Left lobe of liver (tissue), 2 donors: ENCODE results near the gene ABCA7. TPM values are rescaled to one million over a fixed set of nuclear protein-coding genes. Genes with fewer than 3 reads are reported as not detected.

Experiments
- ATAC-seq: fragments of 200-7000 bp; cut with Tn5 transposase; one replicate; pipeline ENCODE4 v1.9.1; 2020; ENCODE audit warnings: mild to moderate bottlenecking, moderate library complexity
- DNase-seq: peaks from one replicate; pipeline ENCODE4 v3.0.0-alpha.2; 2020; ENCODE audit warnings: low spot score
- total RNA-seq: library from RNA; stranded (reverse); gene quantifications from one replicate; pipeline ENCODE4 v1.2.1, GENCODE V29; 2021
- donor health status: DM: no; HTN: no; CAD: no; lungs with moderate emphysema.
- donor health status: DM: no; HTN: yes; CAD: no.

ABCA7 gene
- total RNA-seq, 1 donor from 2014 or later, result 10.4 TPM

DNA sequence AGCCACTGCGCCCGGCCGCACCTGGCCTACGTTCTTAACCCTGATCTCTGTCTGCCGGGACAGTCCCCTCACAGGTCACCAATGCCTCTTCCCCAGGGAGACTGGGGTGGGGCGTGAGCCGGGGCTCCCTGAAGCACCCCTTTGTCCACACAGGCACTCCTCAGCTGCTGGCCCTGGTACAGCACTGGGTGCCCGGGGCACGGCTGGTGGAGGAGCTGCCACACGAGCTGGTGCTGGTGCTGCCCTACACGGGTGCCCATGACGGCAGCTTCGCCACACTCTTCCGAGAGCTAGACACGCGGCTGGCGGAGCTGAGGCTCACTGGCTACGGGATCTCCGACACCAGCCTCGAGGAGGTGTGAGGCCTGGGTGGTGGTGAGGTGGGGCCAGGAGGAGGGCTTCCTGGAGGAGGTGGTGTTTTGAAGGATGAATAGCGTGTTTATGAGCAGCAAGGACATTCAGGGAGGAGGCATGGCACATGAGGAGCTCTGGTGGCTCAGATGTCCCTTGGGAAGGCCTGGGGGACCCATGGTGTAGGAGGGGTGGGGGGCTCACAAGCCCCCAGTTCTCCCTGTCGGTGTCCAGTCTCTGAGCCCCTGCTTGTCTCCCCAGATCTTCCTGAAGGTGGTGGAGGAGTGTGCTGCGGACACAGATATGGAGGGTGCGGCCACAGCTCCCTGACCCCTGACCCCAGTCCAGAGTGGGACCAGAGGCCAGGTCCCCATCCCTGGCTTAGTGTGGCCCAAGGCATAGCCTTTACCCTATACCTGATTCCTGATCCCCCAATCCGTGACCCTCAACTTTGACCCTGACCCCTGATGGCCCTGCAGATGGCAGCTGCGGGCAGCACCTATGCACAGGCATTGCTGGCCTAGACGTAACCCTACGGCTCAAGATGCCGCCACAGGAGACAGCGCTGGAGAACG is 13.5 kb downstream of the ABCA7 start:
- DNase-seq (no peak), ATAC-seq (no peak)

DNA sequence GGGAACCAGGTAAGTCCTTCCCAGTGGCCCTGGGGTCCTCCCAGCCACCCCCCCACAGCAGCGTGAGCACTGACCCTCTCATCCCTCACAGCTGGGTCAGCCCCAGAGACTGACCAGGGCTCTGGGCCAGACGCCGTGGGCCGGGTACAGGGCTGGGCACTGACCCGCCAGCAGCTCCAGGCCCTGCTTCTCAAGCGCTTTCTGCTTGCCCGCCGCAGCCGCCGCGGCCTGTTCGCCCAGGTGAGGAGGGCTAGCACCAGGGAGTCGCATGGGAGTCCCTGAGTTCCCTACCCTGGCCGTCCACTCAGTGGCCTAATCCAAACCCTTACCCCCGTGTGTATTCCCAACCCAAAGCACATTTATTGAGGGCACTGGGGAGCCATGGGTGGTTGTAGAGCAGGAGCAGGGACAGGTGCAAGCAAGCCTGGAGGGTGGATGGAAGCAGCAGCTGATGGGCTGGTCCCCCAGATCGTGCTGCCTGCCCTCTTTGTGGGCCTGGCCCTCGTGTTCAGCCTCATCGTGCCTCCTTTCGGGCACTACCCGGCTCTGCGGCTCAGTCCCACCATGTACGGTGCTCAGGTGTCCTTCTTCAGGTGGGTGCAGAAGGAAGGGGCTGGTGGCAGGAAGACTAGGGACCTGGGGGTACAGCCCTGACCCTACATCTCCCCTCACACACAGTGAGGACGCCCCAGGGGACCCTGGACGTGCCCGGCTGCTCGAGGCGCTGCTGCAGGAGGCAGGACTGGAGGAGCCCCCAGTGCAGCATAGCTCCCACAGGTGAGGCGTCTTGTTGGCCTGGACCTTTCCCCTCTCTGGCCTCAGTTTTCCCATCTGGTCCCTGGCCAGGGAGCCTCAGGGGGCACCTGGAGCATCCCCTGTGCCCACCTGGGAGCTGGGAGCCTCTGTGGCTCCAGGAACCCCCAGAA is 14.5 kb downstream of the ABCA7 start:
- DNase-seq, result no peak

DNA sequence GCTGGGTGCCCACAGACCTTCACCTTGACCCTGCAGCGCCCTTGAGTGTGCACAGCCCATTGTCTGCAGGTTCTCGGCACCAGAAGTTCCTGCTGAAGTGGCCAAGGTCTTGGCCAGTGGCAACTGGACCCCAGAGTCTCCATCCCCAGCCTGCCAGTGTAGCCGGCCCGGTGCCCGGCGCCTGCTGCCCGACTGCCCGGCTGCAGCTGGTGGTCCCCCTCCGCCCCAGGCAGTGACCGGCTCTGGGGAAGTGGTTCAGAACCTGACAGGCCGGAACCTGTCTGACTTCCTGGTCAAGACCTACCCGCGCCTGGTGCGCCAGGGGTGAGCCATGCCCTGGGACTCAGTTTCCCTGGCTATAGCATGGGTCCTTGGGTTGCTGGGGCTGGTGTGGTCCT is 15.1 kb downstream of the ABCA7 start:
- no peak for DNase-seq
- no peak for ATAC-seq

More for the DNA sequence above, 14.5 kb downstream of the ABCA7 start:
- no peak for ATAC-seq

DNA sequence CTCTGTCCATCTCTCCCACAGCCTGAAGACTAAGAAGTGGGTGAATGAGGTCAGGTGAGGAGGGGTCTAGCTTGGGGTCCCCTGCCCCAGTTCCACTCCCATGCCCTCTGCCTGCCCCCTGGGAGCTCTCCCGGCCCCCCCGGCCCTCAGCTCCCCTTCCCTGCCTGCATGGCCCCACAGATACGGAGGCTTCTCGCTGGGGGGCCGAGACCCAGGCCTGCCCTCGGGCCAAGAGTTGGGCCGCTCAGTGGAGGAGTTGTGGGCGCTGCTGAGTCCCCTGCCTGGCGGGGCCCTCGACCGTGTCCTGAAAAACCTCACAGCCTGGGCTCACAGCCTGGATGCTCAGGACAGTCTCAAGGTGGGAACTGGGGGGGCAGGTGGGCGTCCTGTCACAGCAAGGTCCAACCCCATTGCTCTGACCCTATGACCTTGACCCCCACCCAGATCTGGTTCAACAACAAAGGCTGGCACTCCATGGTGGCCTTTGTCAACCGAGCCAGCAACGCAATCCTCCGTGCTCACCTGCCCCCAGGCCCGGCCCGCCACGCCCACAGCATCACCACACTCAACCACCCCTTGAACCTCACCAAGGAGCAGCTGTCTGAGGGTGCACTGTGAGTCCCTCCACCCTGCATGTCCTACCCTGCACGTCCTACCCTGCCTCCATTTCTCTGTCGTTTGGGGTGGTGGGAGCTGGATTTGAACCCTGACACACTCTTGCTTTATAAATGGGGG is 16.1 kb downstream of the ABCA7 start:
- ATAC-seq, result no peak
- DNase-seq, result no peak

DNA sequence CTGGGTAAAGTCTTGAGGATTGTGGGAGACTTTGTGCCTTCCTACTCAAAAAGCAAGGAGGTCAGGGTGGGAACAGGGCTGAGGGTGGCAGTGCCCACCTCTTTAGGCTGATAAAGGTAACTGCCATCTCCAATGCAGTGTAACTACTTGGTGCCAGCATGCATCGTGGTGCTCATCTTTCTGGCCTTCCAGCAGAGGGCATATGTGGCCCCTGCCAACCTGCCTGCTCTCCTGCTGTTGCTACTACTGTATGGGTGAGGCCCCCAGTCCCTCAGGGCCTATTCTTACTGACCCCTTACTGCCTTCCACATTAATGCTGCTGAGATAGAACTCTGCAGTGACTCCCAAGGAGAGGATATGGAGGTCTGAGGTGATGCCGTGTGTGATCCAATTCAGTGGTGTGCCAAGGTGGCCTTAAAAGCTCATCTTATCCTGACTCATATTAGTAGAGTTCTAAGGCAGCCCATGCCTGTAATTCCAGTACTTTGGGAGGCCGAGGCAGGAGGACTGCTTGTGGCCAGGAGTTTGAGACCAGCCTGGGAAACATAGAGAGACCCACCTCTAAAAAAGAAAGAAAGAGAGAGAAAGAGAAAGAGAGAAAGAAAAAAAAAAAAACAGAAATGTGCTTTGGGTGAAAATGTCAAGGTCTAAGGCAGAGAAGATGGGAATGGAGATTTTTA is 17.4 kb downstream of the ABCA7 start:
- ATAC-seq (peak; percentile 80), DNase-seq (no peak)

DNA sequence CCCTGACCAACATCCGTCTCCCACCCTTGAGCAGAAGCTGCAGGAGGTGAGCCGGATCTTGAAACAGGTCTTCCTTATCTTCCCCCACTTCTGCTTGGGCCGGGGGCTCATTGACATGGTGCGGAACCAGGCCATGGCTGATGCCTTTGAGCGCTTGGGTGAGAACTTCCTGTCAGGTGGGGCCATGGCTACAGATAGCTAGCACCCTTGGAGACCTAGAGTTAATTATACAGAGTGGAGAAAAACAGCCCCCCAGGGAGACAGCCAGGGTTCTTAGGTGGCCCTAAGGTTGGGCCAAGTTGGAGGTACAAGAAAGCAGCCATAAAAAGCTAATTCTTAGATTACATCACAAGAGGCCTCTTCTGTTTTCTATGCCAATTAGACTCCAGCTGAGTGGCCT is 18.2 kb downstream of the ABCA7 start:
- DNase-seq (no peak), ATAC-seq (no peak)

DNA sequence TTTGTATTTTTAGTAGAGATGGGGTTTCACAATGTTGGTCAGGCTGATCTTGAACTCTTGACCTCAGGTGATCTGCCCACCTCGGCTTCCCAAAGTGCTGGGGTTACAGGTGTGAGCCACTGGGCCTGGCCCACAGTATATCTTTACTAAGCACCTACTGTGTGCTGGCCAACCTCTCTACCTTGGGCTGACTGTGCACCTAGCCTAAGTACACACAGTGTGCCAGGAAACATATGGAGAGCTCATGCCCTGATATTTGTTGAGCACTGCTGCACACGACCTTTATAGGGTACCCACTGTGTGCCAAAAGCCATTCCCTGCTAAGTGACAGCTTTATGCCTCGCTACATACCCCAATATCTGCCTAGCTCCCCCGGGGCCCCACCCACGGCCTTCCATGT is 20.8 kb downstream of the ABCA7 start:
- DNase-seq (no peak), ATAC-seq (no peak)

DNA sequence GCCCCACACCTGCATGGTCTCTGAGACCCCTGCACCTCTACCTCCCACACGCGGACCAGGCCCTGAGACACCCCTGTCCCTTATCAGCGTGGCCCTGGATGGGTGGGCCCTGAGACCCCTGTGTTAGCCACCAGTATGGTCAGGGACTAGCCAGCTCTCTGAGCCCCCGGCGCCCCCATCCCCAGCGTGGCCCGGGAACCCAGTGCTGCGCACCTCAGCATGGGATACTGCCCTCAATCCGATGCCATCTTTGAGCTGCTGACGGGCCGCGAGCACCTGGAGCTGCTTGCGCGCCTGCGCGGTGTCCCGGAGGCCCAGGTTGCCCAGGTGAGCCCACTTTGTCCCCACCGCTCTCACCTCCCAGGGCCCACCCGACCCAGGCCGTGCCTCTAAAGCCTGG is 22.1 kb downstream of the ABCA7 start:
- DNase-seq (no peak), ATAC-seq (no peak)

DNA sequence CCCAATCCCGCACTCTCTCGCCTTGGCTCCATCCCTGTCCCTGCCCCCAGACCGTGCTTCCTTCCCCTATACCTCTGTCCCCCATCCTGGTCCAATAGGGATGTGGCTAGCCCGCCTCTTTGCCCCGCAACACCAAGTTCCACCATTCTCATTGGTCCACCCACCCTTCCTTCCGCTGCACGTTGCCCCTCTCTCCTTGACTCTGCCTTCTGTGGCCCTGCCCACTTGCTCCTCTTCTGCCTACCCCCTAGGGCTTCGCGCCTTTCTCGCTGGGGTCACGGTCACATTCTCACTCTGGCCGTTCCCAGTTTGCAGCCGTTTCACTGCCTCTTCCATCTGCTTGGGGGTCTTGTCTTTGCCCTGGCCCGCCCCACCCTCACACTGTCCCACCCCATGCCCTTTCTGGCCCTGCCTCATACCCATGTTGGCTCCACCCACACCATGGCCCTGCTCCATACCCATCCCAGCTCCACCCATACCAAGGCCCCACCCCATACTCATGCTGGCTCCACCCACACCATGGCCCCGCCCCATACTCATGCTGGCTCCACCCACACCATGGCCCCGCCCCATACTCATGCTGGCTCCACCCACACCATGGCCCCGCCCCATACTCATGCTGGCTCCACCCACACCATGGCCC is 22.6 kb downstream of the ABCA7 start:
- no peak for ATAC-seq
- no peak for DNase-seq

DNA sequence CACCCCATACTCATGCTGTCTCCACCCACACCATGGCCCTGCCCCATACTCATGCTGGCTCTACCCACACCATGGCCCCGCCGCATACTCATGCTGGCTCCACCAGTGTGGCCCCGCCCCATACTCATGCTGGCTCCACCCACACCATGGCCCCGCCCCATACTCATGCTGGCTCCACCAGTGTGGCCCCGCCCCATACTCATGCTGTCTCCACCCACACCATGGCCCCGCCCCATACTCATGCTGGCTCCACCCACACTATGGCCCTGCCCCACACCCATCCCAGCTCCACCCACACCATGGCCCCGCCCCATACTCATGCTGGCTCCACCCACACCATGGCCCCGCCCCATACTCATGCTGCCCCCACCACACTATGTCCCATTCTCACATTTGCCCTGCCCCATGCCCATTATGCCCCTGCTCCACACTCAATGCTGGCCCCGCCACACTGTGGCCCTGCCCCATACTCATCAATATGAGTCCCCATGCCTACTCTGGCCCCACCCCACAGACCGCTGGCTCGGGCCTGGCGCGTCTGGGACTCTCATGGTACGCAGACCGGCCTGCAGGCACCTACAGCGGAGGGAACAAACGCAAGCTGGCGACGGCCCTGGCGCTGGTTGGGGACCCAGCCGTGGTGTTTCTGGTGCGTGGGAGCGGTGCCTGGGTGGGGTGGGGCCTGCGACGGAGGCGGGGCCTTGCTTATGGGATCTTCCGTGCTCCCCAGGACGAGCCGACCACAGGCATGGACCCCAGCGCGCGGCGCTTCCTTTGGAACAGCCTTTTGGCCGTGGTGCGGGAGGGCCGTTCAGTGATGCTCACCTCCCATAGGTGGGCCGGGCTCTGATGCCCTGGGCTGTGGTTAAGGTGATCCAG is 23.4 kb downstream of the ABCA7 start:
- DNase-seq (no peak), ATAC-seq (no peak)

DNA sequence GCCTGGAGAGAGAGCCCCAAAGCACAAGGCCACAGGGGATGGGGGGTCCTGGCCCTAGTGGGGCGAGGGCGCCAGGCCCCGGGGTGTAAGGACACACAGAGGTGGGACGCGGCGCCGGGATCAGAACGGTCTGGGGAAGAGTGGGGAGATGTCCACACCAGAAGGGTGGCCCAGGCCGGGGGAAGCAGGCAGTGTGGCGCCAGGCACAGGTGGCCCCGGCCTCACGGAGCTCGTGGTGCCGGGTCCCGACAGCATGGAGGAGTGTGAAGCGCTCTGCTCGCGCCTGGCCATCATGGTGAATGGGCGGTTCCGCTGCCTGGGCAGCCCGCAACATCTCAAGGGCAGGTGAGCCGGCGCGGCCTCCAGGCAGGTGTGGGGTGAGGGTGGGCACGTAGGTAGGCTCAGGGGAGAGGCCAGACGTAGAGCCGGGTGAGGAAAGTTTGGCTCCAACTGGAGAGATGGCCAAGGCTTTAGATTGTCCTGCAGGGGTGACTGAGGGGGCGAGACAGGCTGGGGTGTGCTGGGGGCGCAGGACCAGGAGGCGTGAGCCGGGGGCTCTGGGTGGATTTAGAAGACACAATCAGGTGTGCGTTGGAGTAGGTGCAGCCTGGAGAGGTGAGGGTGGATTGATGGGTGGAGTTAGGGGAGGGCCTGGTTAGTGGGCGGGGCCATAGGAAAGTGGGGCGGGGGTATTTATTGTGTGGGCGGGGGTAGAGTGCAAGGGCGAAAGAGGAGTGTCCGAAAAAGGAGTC is 24.2 kb downstream of the ABCA7 start:
- no peak for DNase-seq
- ATAC-seq, result no peak

DNA sequence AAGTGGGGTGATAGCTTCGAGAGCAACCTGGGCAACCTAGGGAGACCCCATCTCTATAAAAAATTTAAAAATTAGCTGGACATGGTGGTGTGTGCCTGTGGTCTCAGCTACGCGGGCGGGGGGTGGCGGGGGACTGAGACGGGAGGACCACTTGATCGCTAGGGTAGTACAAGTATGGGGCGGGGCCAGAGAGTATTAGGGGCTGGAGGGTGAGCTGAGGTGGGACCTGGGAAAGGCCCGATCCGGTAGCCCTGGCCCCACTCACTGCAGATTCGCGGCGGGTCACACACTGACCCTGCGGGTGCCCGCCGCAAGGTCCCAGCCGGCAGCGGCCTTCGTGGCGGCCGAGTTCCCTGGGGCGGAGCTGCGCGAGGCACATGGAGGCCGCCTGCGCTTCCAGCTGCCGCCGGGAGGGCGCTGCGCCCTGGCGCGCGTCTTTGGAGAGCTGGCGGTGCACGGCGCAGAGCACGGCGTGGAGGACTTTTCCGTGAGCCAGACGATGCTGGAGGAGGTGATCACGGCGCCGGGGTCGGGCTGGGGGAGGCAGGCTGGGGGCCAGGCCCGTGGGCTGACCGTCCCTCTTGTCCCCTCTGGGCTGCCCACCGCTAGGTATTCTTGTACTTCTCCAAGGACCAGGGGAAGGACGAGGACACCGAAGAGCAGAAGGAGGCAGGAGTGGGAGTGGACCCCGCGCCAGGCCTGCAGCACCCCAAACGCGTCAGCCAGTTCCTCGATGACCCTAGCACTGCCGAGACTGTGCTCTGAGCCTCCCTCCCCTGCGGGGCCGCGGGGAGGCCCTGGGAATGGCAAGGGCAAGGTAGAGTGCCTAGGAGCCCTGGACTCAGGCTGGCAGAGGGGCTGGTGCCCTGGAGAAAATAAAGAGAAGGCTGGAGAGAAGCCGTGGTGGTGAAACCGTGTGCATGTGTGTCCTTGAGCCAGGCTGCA is 25.0 kb downstream of the ABCA7 start:
- ATAC-seq, result peak; percentile 83
- no peak for DNase-seq

DNA sequence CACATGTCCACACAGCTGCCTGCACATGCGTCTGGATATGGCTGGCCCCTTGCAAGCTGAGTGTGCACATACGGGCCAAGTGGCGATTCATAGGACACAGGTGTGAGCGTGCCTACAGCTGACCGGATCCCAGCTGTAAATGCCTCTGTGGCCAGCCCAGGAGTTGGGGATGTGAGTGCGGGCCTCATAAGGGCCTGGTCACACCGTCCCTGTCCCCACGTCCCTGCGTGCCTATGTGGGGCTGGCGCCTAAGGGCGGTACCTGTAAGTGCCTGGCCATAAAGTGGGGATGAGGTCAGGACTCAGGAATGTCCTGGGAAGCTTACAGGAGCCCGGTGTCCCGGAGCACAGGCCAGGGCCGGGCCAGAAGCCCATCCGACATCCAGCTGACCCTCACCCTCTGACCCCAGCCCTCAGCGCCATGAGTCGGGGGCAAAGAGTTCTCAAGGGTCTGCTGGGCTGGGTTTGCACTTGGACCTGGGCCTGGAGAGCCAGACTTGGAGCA is 25.8 kb downstream of the ABCA7 start:
- no peak for DNase-seq
- ATAC-seq, result no peak

DNA sequence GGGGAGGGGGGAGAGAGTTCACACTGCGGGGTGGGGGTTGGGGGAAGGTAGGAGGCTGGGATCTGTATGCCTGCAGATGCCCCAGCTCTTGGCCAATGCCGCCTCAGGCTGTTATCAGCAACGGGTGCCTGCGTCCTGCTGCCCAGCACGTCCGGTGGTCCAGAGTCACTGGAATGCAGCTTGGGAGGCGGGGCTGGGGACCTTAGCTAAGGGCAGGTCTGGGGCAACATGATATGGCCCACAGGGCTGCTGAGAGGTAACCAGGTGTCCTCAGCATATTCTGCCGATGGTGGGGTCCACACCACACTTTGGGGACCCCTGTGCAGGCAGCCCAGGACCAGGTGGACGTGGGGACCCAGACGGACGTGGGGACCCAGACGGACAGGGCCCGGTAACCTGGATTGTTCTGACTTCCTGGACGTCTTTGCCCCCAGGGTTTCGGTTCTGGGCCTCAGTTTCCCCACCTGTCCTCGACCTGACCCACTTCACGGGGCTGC is 26.4 kb downstream of the ABCA7 start:
- ATAC-seq (no peak), DNase-seq (no peak)

DNA sequence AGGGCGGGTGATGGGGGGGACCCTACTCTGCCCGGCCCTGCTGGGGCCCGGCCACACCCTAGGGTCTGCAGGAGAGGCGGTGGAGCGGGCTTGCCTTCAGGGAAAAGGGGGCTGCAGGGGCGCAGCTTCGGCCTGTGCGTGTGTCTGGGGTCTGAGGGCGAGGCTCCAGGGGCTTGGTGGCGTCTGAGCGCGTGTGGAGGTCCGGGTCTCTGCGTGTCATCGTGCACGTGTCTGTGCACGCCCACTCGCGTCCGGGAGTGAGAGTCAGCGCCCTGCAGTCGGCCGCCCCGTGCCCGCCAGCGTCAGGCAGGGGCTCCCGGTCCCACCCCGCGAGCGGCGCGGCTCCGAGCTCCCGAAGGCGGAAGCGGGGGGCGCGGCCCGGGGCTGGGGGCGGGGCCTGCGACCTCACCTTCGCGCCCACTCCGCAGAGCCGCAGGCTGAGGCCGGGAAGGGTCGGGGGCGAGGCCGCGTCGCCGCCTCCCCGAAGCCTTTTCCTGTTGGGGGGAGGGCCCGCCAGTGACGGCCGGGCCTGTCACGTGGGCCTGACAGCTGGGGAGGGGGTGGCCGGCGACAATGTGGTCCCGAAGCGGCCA is 26.9 kb downstream of the ABCA7 start, which contains the start of gene ARHGAP45:
TSS of gene ARHGAP45 (plus strand) at position 420 of the 593 bp plus-strand sequence. CDS start 239 bp downstream, outside the sequence.
- no peak for DNase-seq
- ATAC-seq, result peak; percentile 10

DNA sequence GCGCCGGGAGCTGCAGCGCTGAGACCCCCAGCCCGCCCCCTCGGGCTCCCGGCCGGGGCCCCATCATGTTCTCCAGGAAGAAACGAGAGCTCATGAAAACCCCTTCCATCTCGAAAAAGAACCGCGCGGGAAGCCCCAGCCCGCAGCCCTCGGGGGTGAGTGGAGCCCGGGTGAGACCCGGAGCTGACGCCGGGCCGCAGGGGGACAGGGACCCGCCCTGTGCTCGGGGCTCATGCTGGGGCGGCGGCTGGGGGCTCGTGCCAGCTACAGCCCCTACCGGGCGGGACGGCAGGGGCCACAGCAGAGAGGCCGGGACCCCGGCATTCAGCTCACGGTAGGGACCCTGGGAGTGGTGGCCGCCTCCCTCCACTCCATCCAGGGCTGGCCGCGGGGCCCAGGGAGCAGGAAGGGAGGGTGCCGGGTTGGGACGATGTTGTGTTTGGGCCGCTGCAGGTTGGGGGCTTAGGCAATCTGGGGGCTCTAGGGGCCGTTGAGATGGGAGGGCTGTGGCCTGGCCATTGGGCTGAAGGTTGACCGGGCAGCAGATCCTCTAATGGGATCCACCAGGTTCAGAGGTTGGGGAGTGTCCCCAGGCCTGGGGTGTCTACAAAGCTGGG is 27.5 kb downstream of the ABCA7 start:
- ATAC-seq (no peak), DNase-seq (no peak)
